Measurements from ENCODE around the gene ADGRD1.

GRCh38 chr12:131049549-131050339 lies 96.0 kb downstream of the ADGRD1 start:
- TF ChIP-seq CTCF (IDR thresholded peaks at IDR 0.05) (no peak), POLR2A (IDR thresholded peaks at IDR 0.05) (no peak)
